ENCODE results near the gene ZNF487. TPM values are rescaled to one million over a fixed set of nuclear protein-coding genes. Genes with fewer than 3 reads are reported as not detected.

ZNF487 gene
- total RNA-seq, 2 donors from 2014 or later: 2.8 to 4.5 TPM

DNA sequence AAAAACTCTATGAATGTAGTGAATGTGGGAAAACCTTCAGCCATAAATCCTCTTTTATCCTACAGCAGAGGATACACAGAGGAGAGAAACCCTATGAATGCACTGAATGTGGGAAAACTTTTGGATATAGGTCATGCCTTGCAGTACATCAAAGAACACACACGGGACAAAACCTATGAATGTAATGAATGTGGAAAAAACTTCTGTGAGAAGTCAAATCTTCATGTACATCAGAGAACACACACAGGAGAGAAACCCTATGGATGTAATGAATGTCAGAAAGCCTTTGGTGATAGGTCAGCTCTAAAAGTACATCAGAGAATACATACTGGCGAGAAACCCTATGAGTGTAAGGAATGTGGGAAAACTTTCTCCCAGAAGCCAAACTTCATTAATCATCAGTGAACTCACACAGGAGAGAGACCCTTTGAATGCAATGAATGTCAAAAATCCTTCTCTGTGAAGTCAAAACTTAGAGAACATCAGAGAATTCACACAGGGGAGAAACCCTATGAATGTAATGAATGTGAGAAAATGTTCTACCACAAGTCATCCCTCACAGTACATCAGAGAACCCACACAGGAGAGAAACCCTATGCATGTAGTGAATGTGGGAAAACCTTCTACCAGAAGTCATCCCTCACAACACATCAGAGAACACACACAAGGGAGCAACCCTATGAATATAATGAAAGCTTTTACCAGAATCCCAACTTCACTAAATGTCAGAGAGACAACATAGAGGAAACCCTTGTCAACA, 45.6 kb downstream of the ZNF487 start:
- H3K27me3 ChIP-seq: no peaks in the 10 kb centered on the region

GRCh38 chr10:43491855-43492254, 54.9 kb downstream of the ZNF487 start:
- no peak for DNase-seq
- H3K4me3 ChIP-seq: no peak overlapping the region
- no peak overlapping the region for H3K27ac ChIP-seq
- intact Hi-C loops (cut with DNase I): no loop called here
- no peaks in the 10 kb centered on the region for H3K36me3 ChIP-seq
- no peaks in the 10 kb centered on the region for H3K27me3 ChIP-seq
- H3K9me3 ChIP-seq: no peaks in the 10 kb centered on the region
- TF ChIP-seq, protein P1, sequence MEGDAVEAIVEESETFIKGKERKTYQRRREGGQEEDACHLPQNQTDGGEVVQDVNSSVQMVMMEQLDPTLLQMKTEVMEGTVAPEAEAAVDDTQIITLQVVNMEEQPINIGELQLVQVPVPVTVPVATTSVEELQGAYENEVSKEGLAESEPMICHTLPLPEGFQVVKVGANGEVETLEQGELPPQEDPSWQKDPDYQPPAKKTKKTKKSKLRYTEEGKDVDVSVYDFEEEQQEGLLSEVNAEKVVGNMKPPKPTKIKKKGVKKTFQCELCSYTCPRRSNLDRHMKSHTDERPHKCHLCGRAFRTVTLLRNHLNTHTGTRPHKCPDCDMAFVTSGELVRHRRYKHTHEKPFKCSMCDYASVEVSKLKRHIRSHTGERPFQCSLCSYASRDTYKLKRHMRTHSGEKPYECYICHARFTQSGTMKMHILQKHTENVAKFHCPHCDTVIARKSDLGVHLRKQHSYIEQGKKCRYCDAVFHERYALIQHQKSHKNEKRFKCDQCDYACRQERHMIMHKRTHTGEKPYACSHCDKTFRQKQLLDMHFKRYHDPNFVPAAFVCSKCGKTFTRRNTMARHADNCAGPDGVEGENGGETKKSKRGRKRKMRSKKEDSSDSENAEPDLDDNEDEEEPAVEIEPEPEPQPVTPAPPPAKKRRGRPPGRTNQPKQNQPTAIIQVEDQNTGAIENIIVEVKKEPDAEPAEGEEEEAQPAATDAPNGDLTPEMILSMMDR (IDR thresholded peaks at IDR 0.05): no peak
- no peaks in the 10 kb centered on the region for H3K4me1 ChIP-seq
- no peak overlapping the region for H3K9ac ChIP-seq (ENCODE audit: low read depth in 2 of 2, low read length in 2 of 2)

More for the DNA sequence above, 45.6 kb downstream of the ZNF487 start:
- intact Hi-C loops (cut with DNase I): no loop called here
- H3K4me3 ChIP-seq: no peak overlapping the region
- H3K27ac ChIP-seq: no peak overlapping the region
- no peaks in the 10 kb centered on the region for H3K4me1 ChIP-seq
- no peaks in the 10 kb centered on the region for H3K9me3 ChIP-seq
- no peaks in the 10 kb centered on the region for H3K36me3 ChIP-seq
- no peak for DNase-seq
- H3K9ac ChIP-seq (ENCODE audit: low read depth in 2 of 2, low read length in 2 of 2): no peak overlapping the region
- TF ChIP-seq, protein P1 (IDR thresholded peaks at IDR 0.05): no peak

DNA sequence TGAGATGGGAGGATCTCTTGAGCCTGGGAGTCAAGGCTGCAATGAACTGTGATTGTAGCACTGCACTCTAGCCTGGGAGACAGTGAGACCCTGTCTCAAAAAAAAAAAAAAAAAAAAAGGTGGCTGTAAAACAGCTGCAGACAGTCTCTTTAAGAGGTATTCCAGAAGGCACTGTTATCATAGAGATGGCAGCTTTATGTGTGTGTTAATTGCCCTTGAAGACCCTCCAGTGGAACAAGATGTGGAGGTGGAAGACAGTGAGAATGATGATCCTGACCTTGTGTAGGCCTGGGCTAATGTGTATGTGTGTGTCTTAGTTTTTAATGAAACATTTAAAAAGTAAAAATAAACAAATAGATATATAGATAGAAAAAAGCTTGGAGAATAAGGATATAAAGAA, 66.0 kb downstream of the ZNF487 start:
- intact Hi-C loops (cut with DNase I): no loop called here
- TF ChIP-seq, protein P1 (IDR thresholded peaks at IDR 0.05): no peak
- no peak overlapping the region for H3K27ac ChIP-seq
- no peak overlapping the region for H3K4me3 ChIP-seq
- no peak for DNase-seq
- H3K9ac ChIP-seq (ENCODE audit: low read depth in 2 of 2, low read length in 2 of 2): no peak overlapping the region
- no peaks in the 10 kb centered on the region for H3K4me1 ChIP-seq
- no peaks in the 10 kb centered on the region for H3K9me3 ChIP-seq
- no peaks in the 10 kb centered on the region for H3K36me3 ChIP-seq
- no peaks in the 10 kb centered on the region for H3K27me3 ChIP-seq

DNA sequence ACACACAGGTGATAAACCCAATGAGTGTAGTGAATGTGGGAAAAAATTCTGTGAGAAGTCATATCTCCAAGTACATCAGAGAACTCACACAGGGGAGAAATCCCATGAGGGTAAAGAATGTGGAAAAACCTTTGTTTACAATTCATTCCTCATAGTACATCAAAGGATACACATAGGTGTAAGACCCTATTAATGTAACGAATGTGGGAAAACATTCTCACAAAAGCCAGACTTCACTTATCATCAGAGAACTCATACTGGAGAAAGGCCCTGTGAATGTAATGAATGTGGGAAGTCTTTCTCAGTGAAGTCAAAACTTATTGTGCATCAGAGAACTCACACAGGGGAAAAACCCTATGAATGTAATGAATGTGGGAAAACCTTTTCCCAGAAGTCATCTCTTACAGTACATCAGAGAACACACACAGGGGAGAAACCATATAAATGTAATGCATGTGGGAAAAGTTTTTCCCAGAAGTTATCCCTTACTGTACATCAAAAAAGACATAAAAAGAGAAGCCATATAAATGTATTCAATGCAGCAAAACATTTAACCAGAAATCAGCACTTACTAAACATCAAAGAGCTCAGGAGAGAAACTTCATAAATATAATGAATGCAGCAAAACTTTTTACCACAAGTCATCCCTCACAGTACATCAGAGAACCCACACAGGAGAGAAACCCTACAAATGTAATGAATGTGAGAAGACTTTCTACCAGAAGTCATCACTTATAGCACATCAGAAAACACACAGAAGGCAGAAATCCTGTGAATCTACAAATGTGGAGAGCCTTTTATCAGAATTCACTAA, 87.7 kb downstream of the ZNF487 start:
- no peak for DNase-seq
- Histone ChIP-seq H3K4me3 (no peak overlapping the region), H3K27me3 (no peaks in the 10 kb centered on the region), H3K9me3 (peaks cover 19% of the 10 kb centered on the region), H3K36me3 (no peaks in the 10 kb centered on the region), H3K9ac (ENCODE audit: low read depth in 2 of 2, low read length in 2 of 2) (no peak overlapping the region), H3K27ac (no peak overlapping the region), H3K4me1 (no peaks in the 10 kb centered on the region)
- TF ChIP-seq, protein P1 (IDR thresholded peaks at IDR 0.05): no peak
- intact Hi-C loops (cut with DNase I): no loop called here

Other genes starting within 250 kb of the ZNF487 start
- gene RASGEF1A, start 170.0 kb upstream of the ZNF487 start, total RNA-seq: 1 to 10 TPM; 1.0 to 1.9 TPM
- under 1 TPM in 1 of 2 donors, not detected in 1; 0.98 TPM for gene FXYD4, start 65.5 kb upstream of the ZNF487 start, total RNA-seq
- 100 to 1,000 TPM; 250 to 394 TPM for gene HNRNPF, start 27.9 kb upstream of the ZNF487 start, total RNA-seq
- gene ZNF239, start 137.5 kb downstream of the ZNF487 start, total RNA-seq: 1 to 10 TPM; 1.2 to 1.9 TPM
- 1 to 10 TPM; 1.6 to 2.8 TPM for gene ZNF485, start 169.3 kb downstream of the ZNF487 start, total RNA-seq
- 10 to 100 TPM; 15.7 to 17.7 TPM for gene ZNF32, start 211.8 kb downstream of the ZNF487 start, total RNA-seq

Measured in colonic mucosa (tissue), 4 donors.